Smooth muscle cell (in vitro differentiated cells): ENCODE data around the gene HOXA1. TPM values are rescaled to one million over a fixed set of nuclear protein-coding genes. Genes with fewer than 3 reads are reported as not detected.
A peak's percentile ranks its signal among the peaks of the same experiment; 100 is the strongest.

Source experiments
- DNase-seq: peaks from one replicate; lab custom pipeline; 2025; ENCODE audit not compliant: unreplicated experiment; lab: John Stamatoyannopoulos, UW
- H2AFZ ChIP-seq: fragments of 200-600 bp; sonication (generic); 2 replicates; pipeline ENCODE4 v1.6.0; 2016; ENCODE audit warnings: antibody characterized with exemption, low read depth, mild to moderate bottlenecking
- H3F3A ChIP-seq: fragments of 200-600 bp; sonication (generic); 2 replicates; pipeline ENCODE4 v1.6.0; 2017; ENCODE audit warnings: antibody characterized with exemption, low read depth
- H3K27ac ChIP-seq: fragments of 200-600 bp; sonication (generic); 2 replicates; pipeline ENCODE4 v1.5.1; 2016; ENCODE audit warnings: low read depth, mild to moderate bottlenecking
- H3K27me3 ChIP-seq: fragments of 200-600 bp; sonication (generic); 2 replicates; pipeline ENCODE4 v1.6.1; 2016; ENCODE audit warnings: low read depth, mild to moderate bottlenecking
- H3K36me3 ChIP-seq: fragments of 200-600 bp; sonication (generic); 2 replicates; pipeline ENCODE4 v1.5.1; 2016; ENCODE audit warnings: low read depth
- H3K4me1 ChIP-seq: fragments of 200-600 bp; sonication (generic); 2 replicates; pipeline ENCODE4 v1.5.1; 2016; ENCODE audit warnings: low read depth
- H3K4me2 ChIP-seq: fragments of 200-600 bp; sonication (generic); 2 replicates; pipeline ENCODE4 v1.6.0; 2016; ENCODE audit warnings: mild to moderate bottlenecking
- H3K4me3 ChIP-seq: fragments of 200-600 bp; sonication (generic); 2 replicates; pipeline ENCODE4 v1.5.1; 2016; ENCODE audit warnings: mild to moderate bottlenecking
- H3K79me2 ChIP-seq: fragments of 200-600 bp; sonication (generic); 2 replicates; pipeline ENCODE4 v1.6.0; 2016; ENCODE audit warnings: low read depth, mild to moderate bottlenecking
- H3K9ac ChIP-seq: fragments of 200-600 bp; sonication (generic); 2 replicates; pipeline ENCODE4 v1.6.0; 2016; ENCODE audit warnings: low read depth
- H3K9me3 ChIP-seq: fragments of 200-600 bp; sonication (generic); replicated peaks from 2 replicates; pipeline ENCODE4 v1.5.1; 2016; ENCODE audit warnings: low read depth
- H4K20me1 ChIP-seq: fragments of 200-600 bp; sonication (generic); 2 replicates; pipeline ENCODE4 v1.6.0; 2016; ENCODE audit warnings: low read depth
- CTCF ChIP-seq: fragments of 200-600 bp; sonication (generic); IDR thresholded peaks from 2 replicates; pipeline ENCODE4 v1.5.1; 2017; ENCODE audit warnings: borderline replicate concordance, mild to moderate bottlenecking, antibody characterized with exemption; ENCODE audit not compliant: insufficient read depth, poor library complexity, severe bottlenecking
- WGBS: methylation state at CpG from one replicate; pipeline ENCODE4 v1.1.7; 2016; ENCODE audit warnings: low lambda C conversion rate; 5-methylcytosine and 5-hydroxymethylcytosine counted together
- polyA plus RNA-seq: library from polyadenylated mRNA; unstranded; fragments of >200 nt; fragmentation: Nextera tagmentation; extraction: Ambion mirVana; gene quantifications from 2 replicates; pipeline ENCODE4 v1.2.1, GENCODE V29; 2016
- total RNA-seq: library from RNA; depleted of rRNA; stranded (reverse); fragments of >200 nt; gene quantifications from 2 replicates; pipeline ENCODE4 v1.2.3, GENCODE V29; 2014

The HOXA1 gene
- total and polyA plus RNA-seq, 2 experiments from 2014 or later, result 0.40 TPM; not detected in 1

GRCh38 chr7:27097686-27098577 is 2.1 kb upstream of the HOXA1 start:
- H2AFZ ChIP-seq, result no peak overlapping the region
- H3K27ac ChIP-seq, result no peak overlapping the region
- H3K4me1 ChIP-seq, result peaks cover 11% of the 10 kb centered on the region
- H3K9me3 ChIP-seq, result no peaks in the 10 kb centered on the region
- 3% methylated on average over 28 of the region's 35 CpGs for WGBS
- H3K4me3 ChIP-seq, result peak overlapping the region; percentile 72
- H3K36me3 ChIP-seq, result no peaks in the 10 kb centered on the region
- TF ChIP-seq CTCF, result no peak
- peaks cover 100% of the 10 kb centered on the region for H3K27me3 ChIP-seq
- DNase-seq, result no peak
- peak overlapping the region; percentile 99 for H3K4me2 ChIP-seq
- no peaks in the 10 kb centered on the region for H3K79me2 ChIP-seq
- H3K9ac ChIP-seq, result no peak overlapping the region
- H4K20me1 ChIP-seq, result peaks cover 23% of the 10 kb centered on the region
- no peaks in the 10 kb centered on the region for H3F3A ChIP-seq

GRCh38 chr7:27096768-27097514 is 1.1 kb upstream of the HOXA1 start:
- Histone ChIP-seq H3K9ac (peak overlapping the region; percentile 52), H3K4me1 (peaks cover 11% of the 10 kb centered on the region), H3K4me3 (peak overlapping the region; percentile 72), H3K4me2 (peak overlapping the region; percentile 99), H2AFZ (peak overlapping the region; percentile 92), H3K36me3 (no peaks in the 10 kb centered on the region), H3K9me3 (no peaks in the 10 kb centered on the region), H3K79me2 (no peaks in the 10 kb centered on the region), H3K27ac (no peak overlapping the region), H3F3A (no peaks in the 10 kb centered on the region), H4K20me1 (peaks cover 23% of the 10 kb centered on the region), H3K27me3 (peaks cover 100% of the 10 kb centered on the region)
- DNase-seq, result no peak
- no peak for TF ChIP-seq CTCF
- under 1% methylated on average over 41 of the region's 41 CpGs for WGBS

- Histone ChIP-seq H3K4me2 (peak overlapping the region; percentile 99), H3K4me1 (peaks cover 7% of the 10 kb centered on the region), H3K9ac (no peak overlapping the region), H2AFZ (no peak overlapping the region), H4K20me1 (peaks cover 23% of the 10 kb centered on the region), H3K36me3 (no peaks in the 10 kb centered on the region), H3F3A (no peaks in the 10 kb centered on the region), H3K27ac (no peak overlapping the region), H3K79me2 (no peaks in the 10 kb centered on the region), H3K9me3 (no peaks in the 10 kb centered on the region), H3K4me3 (peak overlapping the region; percentile 72), H3K27me3 (peaks cover 100% of the 10 kb centered on the region)
- no peak for DNase-seq
- TF ChIP-seq CTCF, result no peak
- WGBS, result 5% methylated on average over 33 of the region's 33 CpGs
These were observed 527 bp downstream of the HOXA1 start for GRCh38 chr7:27095050-27095896.
